OCI-LY3 (cell line): ENCODE results near the gene PNMA6E.

ENCODE experiments used
- H2AFZ ChIP-seq: fragments of 200-600, 300-600 bp; shearing (Covaris generic); 2 replicates; pipeline ENCODE4 v1.6.0; 2014; ENCODE audit warnings: antibody characterized with exemption, low read depth, low read length
- H3K27ac ChIP-seq: fragments of 200-600, 300-600 bp; sonication (generic); 2 replicates; pipeline ENCODE4 v1.5.1; 2014; ENCODE audit warnings: mild to moderate bottlenecking, low read length, moderate library complexity, mixed read lengths
- H3K27me3 ChIP-seq: fragments of 200-600, 300-600 bp; sonication (generic); 2 replicates; pipeline ENCODE4 v1.6.1; 2014; ENCODE audit warnings: low read depth, low read length, mixed read lengths
- H3K36me3 ChIP-seq: fragments of 200-600, 300-600 bp; sonication (generic); replicated peaks from 2 replicates; pipeline ENCODE3; 2014; ENCODE audit warnings: low read depth, low read length, mixed read lengths
- H3K4me1 ChIP-seq: fragments of 300-600, 200-600 bp; sonication (generic); 2 replicates; pipeline ENCODE4 v1.6.1; 2014; ENCODE audit warnings: low read length, mixed read lengths
- H3K4me2 ChIP-seq: fragments of 200-600, 300-600 bp; sonication (generic); 2 replicates; pipeline ENCODE4 v1.6.1; 2014; ENCODE audit warnings: low read length, mixed read lengths
- H3K4me3 ChIP-seq: fragments of 300-600, 200-600 bp; sonication (generic); 2 replicates; pipeline ENCODE4 v1.5.1; 2014; ENCODE audit warnings: antibody characterized with exemption, mild to moderate bottlenecking, low read length, moderate library complexity
- H3K79me2 ChIP-seq: fragments of 300-600, 200-600 bp; shearing (Covaris generic); 2 replicates; pipeline ENCODE4 v1.6.1; 2014; ENCODE audit warnings: mild to moderate bottlenecking, low read length, mixed read lengths
- H3K9ac ChIP-seq: fragments of 300-600, 200-600 bp; shearing (Covaris generic); 2 replicates; pipeline ENCODE4 v1.6.0; 2014; ENCODE audit warnings: mild to moderate bottlenecking, low read length, moderate library complexity
- H3K9me3 ChIP-seq: fragments of 200-600, 300-600 bp; shearing (Covaris generic); 2 replicates; pipeline ENCODE4 v1.6.1; 2014; ENCODE audit warnings: low read length, mixed read lengths; ENCODE audit not compliant: insufficient read depth
- H4K20me1 ChIP-seq: fragments of 200-600, 300-600 bp; sonication (generic); 2 replicates; pipeline ENCODE4 v1.6.1; 2016; ENCODE audit warnings: low read length, mixed read lengths; ENCODE audit not compliant: insufficient read depth
- EZH2phosphoT487 ChIP-seq: fragments of 200-600 bp; shearing (Covaris generic); IDR thresholded peaks from 2 replicates; pipeline ENCODE4 v1.6.1; 2018; ENCODE audit warnings: antibody characterized with exemption, mixed run types, low read depth
- TF ChIP-seq, protein P1 (sequence below): fragments of 200-600, 300-600 bp; sonication (generic); IDR thresholded peaks from 2 replicates; pipeline ENCODE4 v1.5.1; 2014; ENCODE audit warnings: antibody characterized with exemption, low read length, low read depth

PNMA6E gene

DNA sequence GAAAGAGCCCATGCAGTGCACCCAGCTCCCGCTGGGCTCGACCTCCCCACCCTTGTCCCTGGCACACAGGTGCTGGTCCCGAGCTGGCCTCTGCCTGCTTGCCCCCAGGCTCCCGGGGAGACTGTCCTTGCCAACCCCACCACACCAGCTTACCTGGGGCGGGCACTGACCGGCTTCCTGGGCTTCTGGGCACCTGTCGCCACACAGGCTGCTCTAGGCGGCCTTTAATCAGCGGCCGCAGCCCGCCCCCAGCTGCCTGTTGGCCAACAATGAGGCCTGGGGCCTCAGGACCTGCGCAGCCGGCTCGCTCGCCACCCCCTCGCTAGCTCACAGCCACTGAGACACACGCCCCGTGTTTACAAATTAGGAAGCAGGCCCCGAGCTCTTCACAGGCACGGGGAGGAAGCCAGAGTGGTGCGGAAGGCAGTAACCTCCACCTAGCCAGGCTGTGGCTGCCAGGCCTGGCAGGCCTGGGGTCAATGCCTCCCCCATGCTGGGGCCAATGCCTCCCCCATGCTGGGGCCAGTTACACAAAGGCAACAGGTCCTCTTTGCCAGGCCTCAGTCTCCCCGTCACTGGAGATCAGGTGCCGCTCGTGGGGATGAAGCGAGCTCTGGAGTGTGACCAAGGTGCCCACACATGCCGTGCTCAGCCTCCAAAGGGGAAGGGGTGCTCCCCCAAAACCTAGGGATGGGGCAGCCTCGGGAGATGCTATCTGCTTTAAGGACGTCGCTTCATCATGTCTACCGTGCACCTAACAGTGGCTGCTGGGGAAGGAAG lies 44.9 kb upstream of the PNMA6E start, which contains the start of gene TREX2:
TSS of gene TREX2 (minus strand) at position 201 of the 780 bp plus-strand sequence. CDS start 626 bp downstream, outside the sequence.
- H3K9me3 ChIP-seq = no peaks in the 10 kb centered on the region
- no peaks in the 10 kb centered on the region for H3K27me3 ChIP-seq
- no peak within 1 kb of the TSS for H3K9ac ChIP-seq
- TF ChIP-seq EZH2phosphoT487 = no peak
- TF ChIP-seq, protein P1, sequence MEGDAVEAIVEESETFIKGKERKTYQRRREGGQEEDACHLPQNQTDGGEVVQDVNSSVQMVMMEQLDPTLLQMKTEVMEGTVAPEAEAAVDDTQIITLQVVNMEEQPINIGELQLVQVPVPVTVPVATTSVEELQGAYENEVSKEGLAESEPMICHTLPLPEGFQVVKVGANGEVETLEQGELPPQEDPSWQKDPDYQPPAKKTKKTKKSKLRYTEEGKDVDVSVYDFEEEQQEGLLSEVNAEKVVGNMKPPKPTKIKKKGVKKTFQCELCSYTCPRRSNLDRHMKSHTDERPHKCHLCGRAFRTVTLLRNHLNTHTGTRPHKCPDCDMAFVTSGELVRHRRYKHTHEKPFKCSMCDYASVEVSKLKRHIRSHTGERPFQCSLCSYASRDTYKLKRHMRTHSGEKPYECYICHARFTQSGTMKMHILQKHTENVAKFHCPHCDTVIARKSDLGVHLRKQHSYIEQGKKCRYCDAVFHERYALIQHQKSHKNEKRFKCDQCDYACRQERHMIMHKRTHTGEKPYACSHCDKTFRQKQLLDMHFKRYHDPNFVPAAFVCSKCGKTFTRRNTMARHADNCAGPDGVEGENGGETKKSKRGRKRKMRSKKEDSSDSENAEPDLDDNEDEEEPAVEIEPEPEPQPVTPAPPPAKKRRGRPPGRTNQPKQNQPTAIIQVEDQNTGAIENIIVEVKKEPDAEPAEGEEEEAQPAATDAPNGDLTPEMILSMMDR = no peak
- H4K20me1 ChIP-seq = no peaks in the 10 kb centered on the region
- H3K4me1 ChIP-seq = no peaks in the 10 kb centered on the region
- H3K4me3 ChIP-seq = no peak within 1 kb of the TSS
- no peak within 1 kb of the TSS for H2AFZ ChIP-seq
- no peaks in the 10 kb centered on the region for H3K79me2 ChIP-seq
- H3K36me3 ChIP-seq = no peaks in the 10 kb centered on the region
- H3K4me2 ChIP-seq = no peak within 1 kb of the TSS
- no peak within 1 kb of the TSS for H3K27ac ChIP-seq

DNA sequence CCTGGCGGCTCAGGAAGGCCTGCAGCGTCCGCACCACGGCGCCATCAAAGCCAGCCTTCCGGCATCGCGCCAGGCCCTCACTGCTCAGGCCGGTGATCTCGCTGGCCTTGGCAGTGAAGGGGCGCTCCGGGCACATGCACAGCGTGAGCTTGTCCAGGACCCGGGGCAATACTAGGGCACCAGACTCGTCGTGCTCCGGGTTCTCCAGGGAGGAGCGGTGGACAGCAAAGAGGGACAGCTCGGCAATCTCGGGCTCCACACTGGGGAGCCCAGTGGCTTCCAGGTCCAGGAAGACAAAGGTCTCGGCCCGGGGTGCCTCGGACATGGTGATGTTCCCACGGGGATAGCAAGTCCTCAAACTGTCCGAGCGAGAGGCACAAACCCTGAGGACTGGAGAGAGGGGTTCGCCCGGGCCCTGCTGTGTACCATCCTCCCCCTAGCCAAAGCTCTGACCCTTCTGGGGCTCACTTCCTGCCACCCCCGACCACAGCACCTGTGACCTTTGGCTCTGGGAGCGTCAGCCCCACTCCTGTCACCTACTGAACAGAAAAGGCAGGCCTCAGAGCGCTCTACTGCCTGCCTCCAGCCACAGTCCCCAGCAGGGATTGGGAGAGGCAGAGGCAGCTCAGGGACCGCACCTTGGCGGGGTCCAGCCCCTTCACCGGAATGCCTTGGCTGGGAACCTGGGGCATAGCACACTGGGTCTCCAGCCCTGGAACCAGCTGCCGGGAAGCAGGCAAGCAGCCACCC lies 44.1 kb upstream of the PNMA6E start:
- Histone ChIP-seq H3K4me2 (no peak overlapping the region), H3K9me3 (no peaks in the 10 kb centered on the region), H3K27me3 (no peaks in the 10 kb centered on the region), H3K4me1 (no peaks in the 10 kb centered on the region), H3K36me3 (no peaks in the 10 kb centered on the region), H4K20me1 (no peaks in the 10 kb centered on the region), H2AFZ (no peak overlapping the region), H3K79me2 (no peaks in the 10 kb centered on the region), H3K9ac (no peak overlapping the region), H3K27ac (no peak overlapping the region), H3K4me3 (no peak overlapping the region)
- no peak for TF ChIP-seq EZH2phosphoT487
- TF ChIP-seq, protein P1 = no peak

DNA sequence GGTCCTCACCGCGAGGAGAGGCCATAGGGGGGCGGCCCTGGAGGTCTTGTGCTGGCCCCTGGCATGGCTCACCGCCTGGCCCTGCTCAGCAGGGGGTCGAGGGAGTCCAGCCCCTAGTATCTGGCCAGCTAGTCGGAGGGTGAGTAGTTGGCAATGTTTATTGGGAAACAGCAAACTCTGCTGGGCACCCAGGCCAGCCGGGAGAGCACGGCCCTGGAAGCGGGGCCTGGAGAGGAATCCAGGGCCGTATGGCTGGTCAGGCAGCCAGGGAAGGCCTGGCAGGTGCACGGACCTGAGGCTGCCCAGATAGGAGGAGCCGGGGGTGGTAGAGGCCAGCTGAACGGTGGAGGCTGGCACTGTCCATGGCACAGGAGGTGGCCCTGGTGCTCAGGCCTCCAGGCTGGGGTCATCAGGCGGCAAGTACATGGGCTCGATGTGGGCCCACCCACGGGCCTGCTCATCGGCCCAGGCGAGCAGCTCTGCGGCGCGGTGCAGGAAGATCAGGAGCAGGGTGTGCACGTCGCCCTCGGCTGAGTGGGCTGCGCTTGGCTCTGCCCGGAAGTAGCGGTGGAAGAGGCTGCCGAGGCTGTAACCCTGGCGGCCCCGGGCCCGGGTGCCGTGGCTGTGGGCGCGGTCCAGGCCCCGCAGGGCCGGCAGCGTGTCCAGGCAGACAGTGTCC lies 43.3 kb upstream of the PNMA6E start:
- no peaks in the 10 kb centered on the region for H4K20me1 ChIP-seq
- H3K27me3 ChIP-seq = no peaks in the 10 kb centered on the region
- no peaks in the 10 kb centered on the region for H3K4me1 ChIP-seq
- TF ChIP-seq EZH2phosphoT487 = no peak
- TF ChIP-seq, protein P1 = no peak
- no peak overlapping the region for H3K9ac ChIP-seq
- no peak overlapping the region for H3K4me3 ChIP-seq
- no peak overlapping the region for H2AFZ ChIP-seq
- H3K36me3 ChIP-seq = no peaks in the 10 kb centered on the region
- H3K79me2 ChIP-seq = no peaks in the 10 kb centered on the region
- H3K27ac ChIP-seq = no peak overlapping the region
- no peak overlapping the region for H3K4me2 ChIP-seq
- no peaks in the 10 kb centered on the region for H3K9me3 ChIP-seq
